Fibroblast of skin of back (primary cell): Measurements from ENCODE around the gene RASA1.
A peak's percentile ranks its signal among the peaks of the same experiment; 100 is the strongest.

Experiments used
- DNase-seq: peaks from one replicate; pipeline ENCODE4 v3.0.0-alpha.2; 2013

The RASA1 gene

GRCh38 chr5:87361031-87361445 lies 93.4 kb downstream of the RASA1 start:
- peak; percentile 14 for DNase-seq

GRCh38 chr5:87361536-87362213 lies 94.0 kb downstream of the RASA1 start:
- DNase-seq: no peak

GRCh38 chr5:87367243-87367642 lies 99.6 kb downstream of the RASA1 start:
- DNase-seq: no peak

- no peak for DNase-seq
These were observed 100.9 kb downstream of the RASA1 start for GRCh38 chr5:87368601-87369000.

- DNase-seq: no peak
These were observed 101.7 kb downstream of the RASA1 start for GRCh38 chr5:87369431-87369830.

GRCh38 chr5:87372705-87373104 lies 105.0 kb downstream of the RASA1 start:
- DNase-seq: no peak

- no peak for DNase-seq
These were observed 114.5 kb downstream of the RASA1 start for GRCh38 chr5:87382224-87382623.

GRCh38 chr5:87383216-87383615 lies 115.5 kb downstream of the RASA1 start:
- DNase-seq: peak; percentile 55

GRCh38 chr5:87385802-87386201 lies 118.1 kb downstream of the RASA1 start:
- no peak for DNase-seq

- no peak for DNase-seq
These were observed 120.4 kb downstream of the RASA1 start for GRCh38 chr5:87388129-87388528.

GRCh38 chr5:87389296-87390034 lies 121.8 kb downstream of the RASA1 start:
- no peak for DNase-seq

- DNase-seq: no peak
These were observed 122.4 kb downstream of the RASA1 start for GRCh38 chr5:87390075-87390474.

GRCh38 chr5:87390576-87391199 lies 123.0 kb downstream of the RASA1 start:
- peak; percentile 20 for DNase-seq

GRCh38 chr5:87392170-87392569 lies 124.5 kb downstream of the RASA1 start:
- no peak for DNase-seq

- DNase-seq: peak; percentile 12
These were observed 125.1 kb downstream of the RASA1 start for GRCh38 chr5:87392801-87393200.

GRCh38 chr5:87393331-87393730 lies 125.6 kb downstream of the RASA1 start:
- DNase-seq: peak; percentile 90

GRCh38 chr5:87394411-87395165 lies 126.9 kb downstream of the RASA1 start:
- peak; percentile 63 for DNase-seq

GRCh38 chr5:87398981-87399614 lies 131.4 kb downstream of the RASA1 start:
- DNase-seq: no peak

- DNase-seq: no peak
These were observed 132.0 kb downstream of the RASA1 start for GRCh38 chr5:87399720-87400119.

- peak; percentile 48 for DNase-seq
These were observed 132.7 kb downstream of the RASA1 start for GRCh38 chr5:87400305-87400899.

GRCh38 chr5:87401626-87402025 lies 133.9 kb downstream of the RASA1 start:
- no peak for DNase-seq

- no peak for DNase-seq
These were observed 135.7 kb downstream of the RASA1 start for GRCh38 chr5:87403409-87403808.
